Calu3 (cell line): ENCODE results near the gene FARS2. TPM values are rescaled to one million over a fixed set of nuclear protein-coding genes. Genes with fewer than 3 reads are reported as not detected.

ENCODE experiments used
- BruUV-seq: library from RNA; stranded (reverse); fragments of 400-500 nt; replicated peaks from 2 replicates; lab custom pipeline; 2021; lab: Mats Ljungman, UMichigan
- CTCF ChIA-PET: fragments of 300-600 bp; sonication (Branson Sonifier 250); formaldehyde crosslinking; loops from one replicate; lab custom pipeline; 2022; ENCODE audit warnings: antibody characterized with exemption; lab: Charles Lee
- DNase-seq: peaks from one replicate; pipeline ENCODE4 v3.0.0; 2022
- H3K27ac Mint-ChIP-seq: one replicate; pipeline ENCODE4 v1.8.0; 2022; ENCODE audit warnings: mixed read lengths; ENCODE audit not compliant: unreplicated experiment
- H3K27me3 Mint-ChIP-seq: one replicate; pipeline ENCODE4 v1.8.0; 2022; ENCODE audit warnings: mixed read lengths; ENCODE audit not compliant: unreplicated experiment
- H3K36me3 Mint-ChIP-seq: one replicate; pipeline ENCODE4 v1.8.0; 2022; ENCODE audit warnings: mild to moderate bottlenecking, moderate library complexity, mixed read lengths; ENCODE audit not compliant: insufficient read depth, unreplicated experiment
- H3K4me1 Mint-ChIP-seq: one replicate; pipeline ENCODE4 v1.8.0; 2022; ENCODE audit warnings: mild to moderate bottlenecking, low read depth, mixed read lengths; ENCODE audit not compliant: unreplicated experiment
- H3K4me3 Mint-ChIP-seq: one replicate; pipeline ENCODE4 v1.8.0; 2022; ENCODE audit warnings: mild to moderate bottlenecking, low read depth, moderate library complexity, mixed read lengths; ENCODE audit not compliant: unreplicated experiment
- H3K9me3 Mint-ChIP-seq: one replicate; pipeline ENCODE4 v1.8.0; 2022; ENCODE audit warnings: low read depth, mixed read lengths; ENCODE audit not compliant: unreplicated experiment
- intact Hi-C: fragments of 100-400 bp; cut with micrococcal nuclease; formaldehyde crosslinking; loops from one replicate; pipeline ENCODE4 v1.10.0; 2022; ENCODE audit not compliant: unreplicated experiment
- total RNA-seq: library from RNA; stranded (reverse); gene quantifications from 2 replicates; pipeline ENCODE4 v1.2.3, GENCODE V29; 2022
- TF ChIP-seq, protein P1 (sequence below): fragments of 200-600 bp; IDR thresholded peaks from one replicate; pipeline ENCODE4 v1.8.0; 2022; ENCODE audit warnings: antibody characterized with exemption; ENCODE audit not compliant: unreplicated experiment

Gene FARS2
- total RNA-seq, 1 experiment from 2014 or later, result 13.4 TPM

- H3K4me3 Mint-ChIP-seq, result no peak overlapping the region
- no peaks in the 10 kb centered on the region for H3K36me3 Mint-ChIP-seq
- H3K27me3 Mint-ChIP-seq, result no peaks in the 10 kb centered on the region
- no TSS peak for BruUV-seq
- intact Hi-C loops, result no loop called here
- H3K4me1 Mint-ChIP-seq, result peaks cover 8% of the 10 kb centered on the region
- CTCF ChIA-PET, result no interaction called here
- TF ChIP-seq, protein P1, sequence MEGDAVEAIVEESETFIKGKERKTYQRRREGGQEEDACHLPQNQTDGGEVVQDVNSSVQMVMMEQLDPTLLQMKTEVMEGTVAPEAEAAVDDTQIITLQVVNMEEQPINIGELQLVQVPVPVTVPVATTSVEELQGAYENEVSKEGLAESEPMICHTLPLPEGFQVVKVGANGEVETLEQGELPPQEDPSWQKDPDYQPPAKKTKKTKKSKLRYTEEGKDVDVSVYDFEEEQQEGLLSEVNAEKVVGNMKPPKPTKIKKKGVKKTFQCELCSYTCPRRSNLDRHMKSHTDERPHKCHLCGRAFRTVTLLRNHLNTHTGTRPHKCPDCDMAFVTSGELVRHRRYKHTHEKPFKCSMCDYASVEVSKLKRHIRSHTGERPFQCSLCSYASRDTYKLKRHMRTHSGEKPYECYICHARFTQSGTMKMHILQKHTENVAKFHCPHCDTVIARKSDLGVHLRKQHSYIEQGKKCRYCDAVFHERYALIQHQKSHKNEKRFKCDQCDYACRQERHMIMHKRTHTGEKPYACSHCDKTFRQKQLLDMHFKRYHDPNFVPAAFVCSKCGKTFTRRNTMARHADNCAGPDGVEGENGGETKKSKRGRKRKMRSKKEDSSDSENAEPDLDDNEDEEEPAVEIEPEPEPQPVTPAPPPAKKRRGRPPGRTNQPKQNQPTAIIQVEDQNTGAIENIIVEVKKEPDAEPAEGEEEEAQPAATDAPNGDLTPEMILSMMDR, result no peak
- no peak for DNase-seq
- no peak overlapping the region for H3K27ac Mint-ChIP-seq
- no peaks in the 10 kb centered on the region for H3K9me3 Mint-ChIP-seq
Measured at GRCh38 chr6:5464099-5464885, 203.0 kb downstream of the FARS2 start.

DNA sequence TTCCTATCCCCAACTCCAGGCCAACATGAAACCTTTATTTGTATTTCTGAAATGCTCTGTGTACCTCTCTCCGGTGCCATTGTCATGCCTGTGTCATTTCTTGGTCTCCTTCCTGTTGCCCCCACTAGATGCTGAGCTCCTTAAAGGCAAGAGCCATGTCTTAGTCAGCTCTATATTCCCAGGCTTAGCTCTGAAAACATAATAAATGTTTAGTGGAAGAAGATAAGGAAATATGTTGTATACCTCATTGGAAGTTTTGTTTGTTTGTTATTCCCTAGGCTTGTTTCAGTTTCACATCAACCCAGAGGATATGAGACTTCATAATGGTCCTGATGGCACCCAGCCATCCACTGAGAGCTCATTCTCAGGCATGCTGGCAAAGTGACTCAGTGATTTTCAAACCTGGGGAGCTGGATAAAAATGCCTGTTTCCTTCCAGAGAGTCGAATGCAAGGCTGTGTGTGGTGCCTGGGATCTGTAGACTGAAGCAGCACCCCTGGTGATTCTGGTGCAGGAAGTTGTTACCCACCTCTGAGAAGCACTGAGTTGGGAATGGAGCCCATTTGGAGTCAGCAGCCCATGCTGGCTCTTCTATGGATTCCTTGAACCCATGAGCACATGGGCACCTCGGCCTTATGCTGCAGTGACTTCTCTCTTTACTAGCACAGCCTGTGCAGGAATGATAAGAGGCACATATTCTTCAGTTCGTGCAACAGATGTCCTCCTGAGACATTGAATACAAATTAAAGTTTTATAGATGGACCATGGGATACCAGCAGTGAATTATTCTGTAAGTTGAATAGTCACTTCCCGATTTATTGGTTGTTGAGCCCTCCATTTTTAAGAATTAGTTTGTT is 205.2 kb downstream of the FARS2 start:
- Mint-ChIP-seq H3K27ac (no peak overlapping the region), H3K27me3 (no peaks in the 10 kb centered on the region), H3K36me3 (no peaks in the 10 kb centered on the region), H3K4me3 (no peak overlapping the region), H3K9me3 (no peaks in the 10 kb centered on the region), H3K4me1 (no peaks in the 10 kb centered on the region)
- no peak for DNase-seq
- TF ChIP-seq, protein P1, result no peak
- CTCF ChIA-PET, result no interaction called here
- BruUV-seq, result no TSS peak
- intact Hi-C loops, result no loop called here

GRCh38 chr6:5468586-5468985 is 207.3 kb downstream of the FARS2 start:
- intact Hi-C loops, result no loop called here
- no peak overlapping the region for H3K4me3 Mint-ChIP-seq
- H3K9me3 Mint-ChIP-seq, result no peaks in the 10 kb centered on the region
- CTCF ChIA-PET, result no interaction called here
- H3K27ac Mint-ChIP-seq, result no peak overlapping the region
- TF ChIP-seq, protein P1, result no peak
- H3K4me1 Mint-ChIP-seq, result no peaks in the 10 kb centered on the region
- H3K27me3 Mint-ChIP-seq, result no peaks in the 10 kb centered on the region
- BruUV-seq, result no TSS peak
- no peak for DNase-seq
- no peaks in the 10 kb centered on the region for H3K36me3 Mint-ChIP-seq

GRCh38 chr6:5469101-5469846 is 208.0 kb downstream of the FARS2 start:
- intact Hi-C loops, result no loop called here
- H3K4me3 Mint-ChIP-seq, result no peak overlapping the region
- no peak for DNase-seq
- H3K4me1 Mint-ChIP-seq, result no peaks in the 10 kb centered on the region
- no peak overlapping the region for H3K27ac Mint-ChIP-seq
- CTCF ChIA-PET, result no interaction called here
- TF ChIP-seq, protein P1, result no peak
- H3K27me3 Mint-ChIP-seq, result no peaks in the 10 kb centered on the region
- BruUV-seq, result no TSS peak
- no peaks in the 10 kb centered on the region for H3K9me3 Mint-ChIP-seq
- no peaks in the 10 kb centered on the region for H3K36me3 Mint-ChIP-seq
